Liver (tissue), 9 donors: ENCODE results near the gene FOXM1. TPM values are rescaled to one million over a fixed set of nuclear protein-coding genes. Genes with fewer than 3 reads are reported as not detected.

Experiments
- DNase-seq: peaks from one replicate; pipeline ENCODE4 v3.0.0-alpha.2; 2017; ENCODE audit warnings: low spot score
- H3K27ac ChIP-seq, 2 donors: one replicate each; pipeline ENCODE4 v1.7.0; 2013; ENCODE audit warnings: inconsistent platforms in 2 of 2, low read length in 2 of 2, control low read depth in 1 of 2, low read depth in 1 of 2, mild to moderate bottlenecking in 1 of 2
- H3K27me3 ChIP-seq, 4 donors: one replicate each; pipeline versions ENCODE4 v1.6.1 to v1.7.0; 2013; ENCODE audit warnings: low read length in 3 of 4, inconsistent platforms in 1 of 4, mild to moderate bottlenecking in 1 of 4, moderate library complexity in 1 of 4; ENCODE audit not compliant: control insufficient read depth in 4 of 4, insufficient read depth in 4 of 4
- H3K36me3 ChIP-seq, 4 donors: one replicate each; pipeline versions ENCODE4 v1.6.1 to v1.7.0; 2013; ENCODE audit warnings: low read length in 3 of 4, mild to moderate bottlenecking in 3 of 4, low read depth in 1 of 4, moderate library complexity in 1 of 4; ENCODE audit not compliant: control insufficient read depth in 4 of 4, insufficient read depth in 3 of 4
- H3K4me1 ChIP-seq, 4 donors: one replicate each; pipeline versions ENCODE4 v1.6.1 to v1.7.0; 2013; ENCODE audit warnings: low read length in 3 of 4, mild to moderate bottlenecking in 3 of 4, moderate library complexity in 1 of 4; ENCODE audit not compliant: control insufficient read depth in 4 of 4, insufficient read depth in 4 of 4
- H3K4me3 ChIP-seq, 3 donors: one replicate each; pipeline versions ENCODE4 v1.6.1 to v1.7.0; 2013; ENCODE audit warnings: low read length in 3 of 3, control low read depth in 1 of 3, low read depth in 1 of 3, mild to moderate bottlenecking in 1 of 3
- H3K9ac ChIP-seq, 2 donors: one replicate each; pipeline ENCODE4 v1.7.0; 2013; ENCODE audit warnings: low read length in 2 of 2, mild to moderate bottlenecking in 2 of 2, moderate library complexity in 2 of 2, control low read depth in 1 of 2, low read depth in 1 of 2
- H3K9me3 ChIP-seq, 4 donors: one replicate each; pipeline versions ENCODE4 v1.6.1 to v1.7.0; 2013; ENCODE audit warnings: low read length in 3 of 4; ENCODE audit not compliant: control insufficient read depth in 4 of 4
- CTCF ChIP-seq: fragments of 150-350 bp; IDR thresholded peaks from 2 replicates; pipeline ENCODE4 v1.5.1; 2017; ENCODE audit warnings: improper control_type of control experiment, low read depth, low read length; ENCODE audit not compliant: missing input control
- EGR1 ChIP-seq, 2 donors: IDR thresholded peaks; 2 replicates each; pipeline ENCODE4 v1.6.1; 2016 to 2018; ENCODE audit warnings: antibody characterized with exemption in 2 of 2, low read depth in 2 of 2
- FOXA1 ChIP-seq: IDR thresholded peaks from 2 replicates; pipeline ENCODE4 v1.6.1; 2016; ENCODE audit warnings: antibody characterized with exemption
- FOXA2 ChIP-seq: IDR thresholded peaks from 2 replicates; pipeline ENCODE4 v1.6.1; 2016; ENCODE audit warnings: antibody characterized with exemption
- GABPA ChIP-seq, 2 donors: IDR thresholded peaks in 1 of 2; conservative IDR thresholded peaks in 1 of 2; 2 replicates each; pipeline ENCODE4 v1.6.1; 2016; ENCODE audit warnings: antibody characterized with exemption in 2 of 2, mild to moderate bottlenecking in 1 of 2, moderate library complexity in 1 of 2
- HNF4A ChIP-seq, 2 donors: conservative IDR thresholded peaks; 2 replicates each; pipeline ENCODE4 v1.6.1; 2016; ENCODE audit warnings: antibody characterized with exemption in 2 of 2, mild to moderate bottlenecking in 2 of 2
- HNF4G ChIP-seq: IDR thresholded peaks from 2 replicates; pipeline ENCODE4 v1.6.1; 2016; ENCODE audit warnings: antibody characterized with exemption
- JUND ChIP-seq, 2 donors: IDR thresholded peaks; 2 replicates each; pipeline ENCODE4 v1.6.1; 2016; ENCODE audit warnings: antibody characterized with exemption in 2 of 2
- NR2F2 ChIP-seq: IDR thresholded peaks from 2 replicates; pipeline ENCODE4 v1.6.1; 2016; ENCODE audit warnings: antibody characterized with exemption
- RAD21 ChIP-seq, 2 donors: IDR thresholded peaks; 2 replicates each; pipeline ENCODE4 v1.6.1; 2016; ENCODE audit warnings: antibody characterized with exemption in 2 of 2, mild to moderate bottlenecking in 2 of 2
- REST ChIP-seq: IDR thresholded peaks from 2 replicates; pipeline ENCODE4 v1.6.1; 2016; ENCODE audit warnings: antibody characterized with exemption, mild to moderate bottlenecking
- SP1 ChIP-seq: IDR thresholded peaks from 2 replicates; pipeline ENCODE4 v1.6.1; 2018; ENCODE audit warnings: antibody characterized with exemption, mild to moderate bottlenecking
- TAF1 ChIP-seq: conservative IDR thresholded peaks from 2 replicates; pipeline ENCODE4 v1.6.1; 2016; ENCODE audit warnings: antibody characterized with exemption, mild to moderate bottlenecking
- YY1 ChIP-seq: IDR thresholded peaks from 2 replicates; pipeline ENCODE4 v1.6.1; 2016; ENCODE audit warnings: antibody characterized with exemption, mild to moderate bottlenecking
- WGBS: extraction: QIAGEN DNeasy Blood & Tissue Kit; methylation state at CpG from one replicate; pipeline ENCODE4 v1.1.7; 2013; 5-methylcytosine and 5-hydroxymethylcytosine counted together
- polyA plus RNA-seq, 2 donors: library from polyadenylated mRNA; stranded (reverse) in 1 of 2; unstranded in 1 of 2; fragments of 200-250 nt in 1 of 2; fragments of >200 nt in 1 of 2; fragmentation: Nextera tagmentation in 1 of 2; extraction: Ambion mirVana in 1 of 2; gene quantifications; one replicate each; pipeline versions ENCODE4 v1.2.1 to v1.2.3, GENCODE V29; 2013 to 2015
- total RNA-seq, 2 donors: library from RNA; depleted of rRNA; stranded (reverse); fragments of >200 nt; gene quantifications; one replicate each; pipeline ENCODE4 v1.2.3, GENCODE V29; 2014
- donor health status: healthy.
- donor health status: healthy.
- donor health status: healthy.
- donor health status: healthy.
- donor health status: healthy.

Gene FOXM1
- total and polyA plus RNA-seq, 4 donors = 0.81 to 10.3 (median 4.6) TPM; not detected in 1

GRCh38 chr12:2820432-2820831, 56.5 kb downstream of the FOXM1 start:
- Histone ChIP-seq H3K9ac (no peak overlapping the region), H3K4me1 (no peaks in the 10 kb centered on the region), H3K36me3 (peaks cover 2 to 70% (median 55%) of the 10 kb centered on the region in 4 donors), H3K9me3 (no peaks in the 10 kb centered on the region), H3K4me3 (no peak overlapping the region), H3K27ac (no peak overlapping the region), H3K27me3 (no peaks in the 10 kb centered on the region)
- DNase-seq = no peak
- 92% methylated on average over 9 of the region's 9 CpGs for WGBS
- TF ChIP-seq FOXA2 (no peak), HNF4G (no peak), REST (no peak), JUND (IDR thresholded peaks at IDR 0.05) (no peak), FOXA1 (no peak)

- TF ChIP-seq FOXA1 (no peak), CTCF (no peak), RAD21 (IDR thresholded peaks at IDR 0.05) (no peak), TAF1 (no peak), YY1 (no peak), GABPA (IDR thresholded peaks at IDR 0.05 in 1 of 2, conservative IDR thresholded peaks at IDR 0.05 in 1 of 2) (no peak), SP1 (no peak), HNF4A (conservative IDR thresholded peaks at IDR 0.05) (no peak), NR2F2 (no peak), REST (no peak), EGR1 (IDR thresholded peaks at IDR 0.05; ENCODE audit: low read depth in 2 of 2) (no peak), JUND (IDR thresholded peaks at IDR 0.05) (no peak), FOXA2 (no peak)
- H3K4me1 ChIP-seq = no peaks in the 10 kb centered on the region
- peaks cover 2 to 64% (median 49%) of the 10 kb centered on the region in 4 donors for H3K36me3 ChIP-seq
- no peak overlapping the region for H3K4me3 ChIP-seq
- WGBS = 98% methylated on average over 15 of the region's 15 CpGs
- no peaks in the 10 kb centered on the region for H3K27me3 ChIP-seq
- no peak overlapping the region for H3K9ac ChIP-seq
- DNase-seq = no peak
- H3K9me3 ChIP-seq = no peaks in the 10 kb centered on the region
- no peak overlapping the region for H3K27ac ChIP-seq
Observed at GRCh38 chr12:2819810-2820209, 57.2 kb downstream of the FOXM1 start.
